Amygdala (tissue), 56 donors: ENCODE measurements around the gene SLC38A10.
A peak's percentile ranks its signal among the peaks of the same experiment; 100 is the strongest.

Experiments
- DNase-seq, 56 donors: peaks; one replicate each; lab custom pipeline; 2025; lab: John Stamatoyannopoulos, UW

Gene SLC38A10

DNA sequence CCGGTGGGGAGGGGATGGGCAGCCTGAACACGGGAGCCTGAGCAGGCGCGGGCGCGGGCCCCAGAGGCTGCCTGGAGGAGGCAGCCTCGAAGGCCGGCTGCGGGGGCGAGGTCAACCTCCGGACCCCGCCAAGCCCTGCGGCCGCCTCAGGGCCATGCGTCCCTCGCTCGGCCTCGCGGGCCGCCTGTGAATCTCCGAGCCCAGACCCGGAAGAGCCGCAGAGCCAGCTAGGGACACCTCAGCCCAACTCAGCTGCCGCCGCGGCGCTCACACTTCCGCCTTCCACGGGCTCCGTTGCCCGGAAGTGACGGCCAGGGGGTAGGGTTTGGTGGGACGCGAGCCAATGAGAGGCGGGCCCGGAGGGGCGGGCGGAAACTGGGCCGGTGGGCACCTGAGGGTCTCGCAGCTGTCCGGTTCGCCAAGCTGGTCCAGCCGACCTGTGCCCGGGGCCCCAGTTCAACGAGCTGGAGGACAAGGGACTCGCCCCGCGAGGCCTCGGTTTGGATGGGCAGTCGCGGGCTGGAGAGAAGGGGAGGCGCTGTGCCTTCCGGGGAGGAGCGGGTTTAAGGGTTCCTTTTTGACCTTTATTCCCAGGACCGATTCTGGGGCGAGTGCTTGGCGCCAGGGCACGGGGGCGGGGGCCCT lies at the start of gene SLC38A10:
Gene SLC38A10 (minus strand): TSS at position 277 of the 645 bp plus-strand sequence. CDS start 386 bp downstream, outside the sequence.
- peak; percentile 36 to 94 (median 83) for DNase-seq

DNA sequence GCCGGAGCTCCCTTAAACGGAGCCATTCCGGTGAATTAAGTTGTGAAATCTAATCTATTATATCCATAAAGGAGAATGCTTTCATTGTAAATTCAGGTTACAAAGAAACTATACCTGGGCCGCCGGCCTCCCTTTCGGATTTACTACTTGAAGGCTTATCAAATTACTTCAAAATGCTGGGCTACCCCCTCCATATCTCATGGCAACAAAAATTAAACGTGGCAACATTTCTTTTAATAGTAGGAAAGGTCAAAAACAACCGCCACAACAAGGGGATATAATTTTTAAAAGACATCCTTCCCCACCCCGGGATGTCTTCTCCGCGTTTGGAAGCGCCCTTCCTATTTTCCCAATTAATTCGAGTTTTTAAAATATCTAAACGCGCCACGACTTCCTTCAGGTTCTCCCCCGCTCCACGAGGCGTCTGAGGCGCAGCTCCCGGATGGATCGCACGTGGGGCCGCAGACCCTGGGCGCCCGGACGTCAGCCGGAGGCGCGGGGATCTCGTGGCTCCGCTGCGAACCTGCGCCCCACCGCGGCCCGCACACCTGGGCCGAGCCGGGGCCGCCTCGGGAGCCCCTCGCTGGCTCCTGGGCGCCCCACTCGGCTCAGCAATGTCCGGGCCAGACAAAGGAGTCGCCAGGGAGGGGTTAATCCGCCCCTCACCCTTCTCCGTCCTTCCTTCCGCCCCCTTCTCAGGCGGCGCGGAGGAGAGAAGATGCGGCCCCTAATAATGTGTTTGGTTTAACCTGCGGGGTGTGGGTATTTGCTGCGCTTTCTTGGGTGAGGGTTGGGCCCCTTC lies 47.4 kb upstream of the SLC38A10 start:
- DNase-seq: peak in 2 of 56 donors; percentile 39 to 45

DNA sequence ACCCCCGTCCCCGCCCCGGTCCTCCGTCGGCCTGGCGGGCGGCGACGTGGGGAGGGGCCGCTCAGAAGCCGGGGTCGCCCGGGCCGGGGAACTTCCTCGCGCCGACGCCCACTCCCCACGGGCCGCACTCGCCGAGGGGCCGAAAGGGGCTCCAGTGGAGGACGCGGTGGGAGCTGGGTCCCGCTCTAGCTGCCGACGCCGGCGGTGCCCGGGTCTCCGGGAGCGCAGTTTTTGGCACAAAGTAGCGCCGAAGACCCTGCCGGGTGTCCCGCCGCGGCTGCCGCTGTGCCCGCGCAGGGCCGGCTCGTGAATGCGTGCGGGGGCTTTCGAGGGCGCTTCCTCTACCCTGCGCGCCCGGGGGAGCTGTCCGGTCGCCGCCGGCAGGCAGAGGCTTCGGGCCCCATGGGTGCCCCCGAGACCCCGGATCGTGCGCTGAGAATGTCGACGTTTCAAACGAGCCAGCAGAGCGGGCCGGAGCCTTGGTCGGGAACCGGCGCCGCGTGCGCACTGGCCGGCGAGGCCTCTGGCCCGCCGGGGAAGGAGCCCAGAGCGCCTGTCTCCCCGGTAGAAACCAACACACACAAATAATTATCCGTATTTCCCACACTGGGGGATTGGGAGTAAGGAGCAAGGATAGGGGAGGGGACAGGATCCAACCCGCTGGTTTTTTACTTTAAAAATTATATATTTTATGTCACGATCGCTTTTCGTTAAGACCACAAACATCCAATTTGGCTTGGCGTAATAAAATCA lies 46.6 kb upstream of the SLC38A10 start:
- peak in 2 of 56 donors; percentile 20 to 30 for DNase-seq

DNA sequence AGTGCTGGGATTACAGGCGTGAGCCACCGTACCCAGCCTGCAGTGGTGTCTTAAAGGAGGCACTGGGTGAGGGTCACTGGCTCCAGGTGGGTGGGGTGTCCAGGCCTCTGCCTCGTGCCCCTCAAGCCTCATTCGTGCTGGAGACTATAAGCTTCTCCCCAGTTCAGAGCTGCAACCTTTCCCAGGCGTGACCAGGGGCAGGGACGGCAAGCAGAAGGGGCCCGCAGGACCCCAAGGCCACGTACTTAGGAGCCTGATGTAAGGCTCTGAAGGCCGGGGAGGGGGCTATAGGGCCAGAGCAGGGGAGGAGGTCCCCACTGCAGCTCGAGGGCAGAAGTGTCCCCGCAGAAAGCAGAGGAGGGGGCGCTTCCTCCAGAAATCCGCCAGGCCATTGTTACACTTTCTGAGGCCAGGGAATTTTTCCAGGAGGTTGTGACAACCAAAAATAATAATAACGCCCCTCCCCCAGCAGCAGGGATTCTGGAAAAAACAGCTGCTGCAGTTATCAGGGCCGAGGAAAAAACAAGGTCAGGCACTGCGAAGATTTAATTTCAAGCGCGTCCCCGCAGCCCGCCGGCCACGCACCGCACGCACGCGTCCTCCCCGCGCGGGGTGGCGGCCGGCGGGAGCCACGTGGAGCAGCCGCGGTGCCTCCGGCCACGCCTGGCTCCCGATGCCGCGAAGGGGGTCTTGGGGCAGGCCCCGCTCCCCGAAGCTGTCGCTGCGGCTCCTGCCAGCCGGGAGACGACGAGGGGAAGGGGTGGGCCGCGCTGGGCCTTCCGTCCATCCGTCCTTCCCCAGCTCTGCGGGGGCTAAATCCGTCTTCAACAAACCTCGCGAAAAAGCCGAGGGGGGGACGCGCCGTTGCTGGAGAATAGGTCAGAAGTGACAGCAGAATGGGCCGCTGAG lies 45.8 kb upstream of the SLC38A10 start:
- peak in 2 of 56 donors; percentile 14 to 20 for DNase-seq

DNA sequence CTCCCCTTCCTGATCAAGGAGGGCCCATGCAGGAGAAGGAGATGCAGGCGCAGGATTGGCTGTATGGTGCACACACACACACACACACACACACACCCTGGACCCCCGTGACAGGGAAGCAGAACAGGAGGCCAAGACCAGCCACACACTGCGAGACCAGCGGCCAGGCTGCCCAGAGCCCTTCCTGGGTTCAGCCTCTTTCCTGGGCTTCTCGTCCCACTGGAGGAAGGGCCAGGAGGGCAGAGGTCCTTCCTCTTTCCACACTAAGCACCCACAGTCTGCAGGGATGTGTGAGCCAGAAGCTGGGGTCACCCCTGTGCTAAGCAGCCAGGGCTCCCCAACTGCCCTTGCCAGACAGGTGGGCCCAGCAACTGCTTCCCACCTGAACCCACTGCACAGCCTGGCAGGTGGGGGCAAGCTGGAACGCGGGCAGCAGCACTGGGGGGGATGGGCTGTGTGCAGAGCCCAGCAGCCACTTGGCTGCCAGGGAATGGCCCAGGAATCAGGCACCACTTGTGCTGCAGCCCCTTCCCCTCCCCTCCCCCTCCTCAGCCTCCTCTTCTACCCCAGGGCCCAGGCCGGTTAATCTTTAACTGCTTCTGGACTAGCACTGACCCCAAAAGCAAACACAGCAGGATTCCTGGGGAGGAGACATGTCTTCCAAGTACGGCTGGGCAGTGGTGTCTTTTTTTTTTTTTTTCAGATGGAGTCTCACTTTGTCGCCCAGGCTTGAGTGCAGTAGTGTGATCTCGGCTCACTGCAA lies 44.6 kb upstream of the SLC38A10 start:
- DNase-seq: no peak

DNA sequence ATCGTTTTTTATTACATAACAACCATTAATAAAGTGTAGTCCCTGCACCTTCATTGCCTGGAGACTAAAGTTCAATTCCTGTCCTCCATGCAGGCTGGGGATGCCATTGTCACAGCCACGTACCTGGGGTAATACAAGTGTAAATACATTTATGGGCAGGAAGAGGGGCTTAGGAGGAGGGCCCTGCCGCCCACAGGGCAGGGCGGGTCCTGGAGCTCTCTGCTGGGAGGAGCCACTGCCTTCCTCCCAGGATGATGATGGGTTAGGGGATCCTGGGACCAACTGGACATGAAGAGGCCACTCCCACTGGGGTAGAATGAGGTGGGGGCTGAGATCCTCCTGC lies 44.1 kb upstream of the SLC38A10 start:
- no peak for DNase-seq

DNA sequence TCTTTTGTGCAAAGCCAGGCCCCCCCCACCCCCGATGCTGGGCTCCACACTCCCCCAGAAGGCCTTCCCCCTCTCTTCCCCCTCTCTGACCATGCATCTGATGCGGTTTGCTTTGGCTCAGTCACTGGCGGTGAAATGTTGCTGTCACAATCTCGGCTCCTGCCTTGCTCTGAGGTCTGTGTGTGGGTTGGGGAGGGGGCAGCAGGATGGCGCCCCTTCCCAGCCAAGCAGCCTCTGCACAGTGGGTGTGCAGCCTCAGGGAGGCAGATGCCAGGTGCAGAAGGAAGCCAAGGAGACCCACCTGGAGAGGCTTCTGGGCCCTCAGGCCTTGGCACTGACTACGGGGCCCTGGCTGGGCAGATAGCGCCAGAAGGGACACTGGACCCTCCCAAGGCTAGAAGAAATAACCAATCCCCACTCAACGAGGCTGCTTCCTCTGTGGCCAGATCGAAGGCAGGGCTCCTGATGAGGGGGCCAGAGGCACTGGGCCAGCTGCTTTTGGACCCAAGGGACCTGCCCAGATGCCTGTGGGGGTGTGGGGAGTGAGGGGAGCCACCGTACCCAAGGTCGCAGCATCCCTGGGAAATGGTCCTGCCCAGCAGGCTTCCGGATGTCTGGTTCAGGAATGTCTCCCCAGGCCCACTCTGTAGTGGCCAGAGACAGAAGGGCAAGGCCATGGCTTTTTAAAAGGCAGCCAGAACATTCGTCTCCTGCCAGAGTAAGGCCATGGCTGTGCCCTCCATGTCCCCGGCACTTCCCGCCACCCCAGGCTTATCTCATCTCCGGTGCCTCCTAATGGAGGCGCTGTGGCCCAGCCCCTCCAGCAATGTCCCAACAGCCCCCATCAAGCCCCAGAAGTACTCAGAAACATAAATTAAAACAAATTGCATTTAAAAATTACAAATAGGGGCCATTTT lies 43.4 kb upstream of the SLC38A10 start:
- DNase-seq: no peak

DNA sequence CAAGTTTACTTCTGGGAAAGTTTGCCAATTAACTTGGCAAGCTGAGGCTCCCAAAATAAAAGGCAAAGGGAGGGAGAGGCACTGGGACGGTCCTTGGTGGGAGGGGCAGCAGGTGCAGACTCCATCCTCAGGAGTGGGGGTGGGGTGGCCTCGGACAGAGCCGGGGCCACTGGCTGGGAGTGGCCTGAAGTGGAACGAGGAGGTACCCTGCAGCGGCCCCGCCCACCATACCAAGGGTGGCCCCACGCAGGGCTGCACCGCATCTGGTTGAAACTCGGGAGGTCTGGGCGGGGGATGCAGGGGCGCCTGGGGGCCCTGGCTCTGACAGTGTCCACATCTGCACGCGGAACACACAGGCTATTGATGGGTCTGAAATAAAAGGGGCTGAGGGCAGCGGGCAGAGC lies 42.4 kb upstream of the SLC38A10 start:
- no peak for DNase-seq

DNA sequence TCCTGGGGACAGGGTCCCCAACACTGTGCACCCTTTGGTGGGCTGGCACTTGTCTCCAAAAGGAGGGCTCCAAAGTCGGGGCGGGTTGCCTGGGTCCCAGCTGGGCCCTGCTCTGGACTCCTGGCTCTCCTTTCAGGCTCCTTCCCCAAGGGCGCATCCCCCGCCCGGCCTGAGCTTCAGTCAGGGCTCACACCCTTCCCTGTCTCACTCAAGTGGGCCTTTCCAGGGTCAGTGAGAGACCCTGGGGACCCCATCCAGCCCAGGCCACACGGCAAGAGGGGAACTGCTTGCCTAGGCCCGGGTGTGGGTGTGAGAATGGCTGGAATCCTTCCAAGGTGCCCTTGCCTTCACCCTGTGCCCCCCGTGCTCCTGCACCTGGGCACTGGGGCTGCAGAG lies 41.8 kb upstream of the SLC38A10 start:
- no peak for DNase-seq

DNA sequence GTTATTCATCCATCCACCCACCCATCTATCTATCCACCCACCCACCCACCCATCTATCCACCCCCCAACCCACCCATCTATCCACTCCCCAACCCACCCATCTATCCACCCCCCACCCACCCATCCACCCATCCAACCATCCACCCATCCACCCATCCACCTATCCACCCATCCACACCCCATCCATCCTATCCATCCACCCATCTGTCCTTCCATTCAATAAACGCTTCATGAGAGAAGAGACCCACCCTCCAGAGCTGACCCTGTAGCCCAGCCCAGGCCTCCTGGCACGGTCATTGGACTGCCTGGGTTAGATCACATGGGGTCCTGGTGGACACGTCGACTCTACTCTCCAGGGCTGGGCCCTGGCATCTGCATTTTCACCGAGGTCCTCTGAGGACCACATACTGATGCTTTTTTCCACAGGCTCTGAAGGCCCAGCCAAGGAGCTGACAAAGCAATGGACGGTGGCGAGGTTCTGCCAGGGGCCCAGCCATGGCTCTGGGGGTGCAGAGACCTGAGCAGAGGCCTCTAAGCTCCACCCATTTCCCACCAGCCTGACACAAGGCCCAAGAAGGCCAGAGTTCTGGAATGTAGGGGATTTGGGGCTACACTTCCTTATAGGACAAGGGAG lies 41.3 kb upstream of the SLC38A10 start:
- no peak for DNase-seq

DNA sequence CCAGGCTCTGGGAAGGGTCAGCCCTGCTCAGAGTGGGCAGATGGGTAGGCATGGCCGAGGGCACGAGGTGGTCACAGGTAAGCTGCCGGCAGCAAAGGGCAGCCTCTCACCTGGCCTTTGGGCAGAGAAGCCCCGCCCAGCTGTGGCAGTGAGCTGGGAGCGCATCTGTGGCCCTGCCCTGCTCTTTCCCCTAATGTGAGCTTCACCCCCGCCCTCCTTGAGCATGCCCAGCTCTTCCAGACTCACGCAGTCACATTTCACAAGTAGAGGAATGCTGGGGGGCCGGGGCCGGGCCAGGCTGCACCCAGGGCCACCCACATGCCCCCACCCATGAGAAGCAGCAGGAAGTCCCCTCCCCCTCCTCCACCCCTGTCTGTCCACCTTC lies 40.7 kb upstream of the SLC38A10 start:
- DNase-seq: no peak

DNA sequence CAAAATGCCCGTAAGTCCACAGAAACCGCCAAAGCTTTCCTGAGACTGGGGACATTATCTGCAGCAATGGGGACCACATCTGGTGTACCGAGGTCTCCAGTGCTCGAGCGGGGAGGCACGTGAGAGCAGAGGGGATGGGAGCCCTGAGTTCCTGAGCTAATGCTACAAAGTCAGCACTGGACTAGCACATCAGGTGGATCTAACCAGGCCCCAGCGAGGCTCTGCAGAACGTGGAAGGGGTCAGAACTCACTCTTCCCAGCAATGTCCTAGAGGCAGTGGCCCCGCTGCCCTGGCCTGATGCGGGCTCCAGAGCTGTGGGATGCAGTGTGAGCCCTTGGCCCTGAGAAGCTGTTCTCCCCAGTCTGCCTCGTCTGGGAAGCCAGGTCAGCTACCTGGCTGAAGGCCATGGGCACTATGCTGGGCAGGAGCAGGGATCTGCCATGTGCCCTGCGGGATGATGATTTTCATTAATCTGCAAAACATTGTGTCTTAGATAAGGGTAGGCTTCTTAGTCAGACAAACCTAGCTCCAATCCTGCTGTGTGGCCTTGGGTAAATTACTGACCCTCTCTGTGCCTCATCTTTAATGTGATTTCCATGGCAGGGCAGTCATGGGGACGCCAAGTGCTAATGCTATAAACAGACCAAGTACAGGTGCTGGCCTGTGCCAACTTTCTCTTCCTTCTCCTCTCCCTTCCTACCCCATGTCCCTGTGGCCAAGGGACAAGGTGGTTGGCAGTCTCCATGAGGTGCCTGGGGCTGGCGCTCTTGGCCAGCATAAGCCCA lies 40.1 kb upstream of the SLC38A10 start:
- no peak for DNase-seq

DNA sequence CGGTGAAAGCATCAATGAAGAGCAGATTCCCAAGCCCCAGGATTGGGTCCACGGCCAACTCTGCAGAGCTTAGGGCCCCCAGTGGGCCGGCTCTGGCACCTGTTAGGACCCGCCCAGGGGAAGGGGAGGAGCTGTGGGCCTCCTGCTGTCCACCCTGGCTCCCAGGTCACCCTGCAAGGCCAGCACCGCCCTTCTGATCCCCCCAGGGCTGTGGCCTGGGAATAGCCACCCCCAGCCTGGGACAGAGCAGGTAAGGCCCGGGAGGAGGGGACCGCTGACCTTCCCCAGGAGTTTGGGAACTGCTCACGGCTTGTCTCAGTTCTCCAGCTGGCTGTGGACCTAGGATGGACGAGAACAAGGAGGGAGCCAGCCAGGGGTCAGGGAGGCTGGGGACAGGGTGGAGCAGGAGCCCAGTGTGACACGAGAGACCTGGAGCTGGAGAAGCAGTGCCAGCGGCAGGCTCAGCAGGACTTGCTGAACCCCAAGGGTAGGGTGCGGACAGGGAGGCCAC lies 39.3 kb upstream of the SLC38A10 start:
- DNase-seq: no peak

DNA sequence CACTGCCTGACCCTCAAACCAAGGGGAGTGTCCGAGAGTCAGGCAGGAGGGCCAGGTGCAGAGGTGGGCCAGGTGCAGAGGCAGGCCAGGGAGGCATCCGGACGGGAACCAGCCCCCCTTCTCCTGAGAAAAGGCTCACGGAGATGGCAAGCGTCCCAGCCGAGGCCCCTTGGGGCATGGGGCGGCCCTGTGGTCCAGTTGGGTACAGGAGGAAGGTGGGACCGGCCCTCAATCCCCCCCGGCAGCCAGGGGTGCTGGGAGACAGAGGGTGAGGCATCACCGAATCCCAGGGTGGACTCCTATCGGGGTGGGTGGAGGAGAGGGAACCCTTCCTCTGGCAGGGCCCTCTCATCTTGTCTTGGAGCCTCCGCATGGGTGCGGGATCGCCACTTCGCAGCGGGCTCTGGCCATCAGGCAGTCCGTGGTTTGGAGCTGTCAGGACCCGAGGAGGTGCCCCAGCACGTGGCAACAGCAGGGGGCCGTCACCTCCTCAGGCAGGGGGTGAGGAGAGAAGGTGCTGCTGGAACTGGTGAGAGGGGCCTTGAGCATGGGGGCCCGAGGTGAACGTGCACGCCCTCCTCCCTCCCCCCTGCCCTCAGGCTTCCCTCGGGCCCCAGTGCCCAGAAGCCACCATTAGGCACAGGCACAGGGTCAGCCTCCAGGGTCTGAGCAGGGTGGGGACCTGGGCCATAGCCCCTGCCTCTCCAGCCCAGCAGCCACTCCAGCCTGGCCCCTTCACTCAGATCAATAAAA lies 38.7 kb upstream of the SLC38A10 start:
- DNase-seq: no peak

DNA sequence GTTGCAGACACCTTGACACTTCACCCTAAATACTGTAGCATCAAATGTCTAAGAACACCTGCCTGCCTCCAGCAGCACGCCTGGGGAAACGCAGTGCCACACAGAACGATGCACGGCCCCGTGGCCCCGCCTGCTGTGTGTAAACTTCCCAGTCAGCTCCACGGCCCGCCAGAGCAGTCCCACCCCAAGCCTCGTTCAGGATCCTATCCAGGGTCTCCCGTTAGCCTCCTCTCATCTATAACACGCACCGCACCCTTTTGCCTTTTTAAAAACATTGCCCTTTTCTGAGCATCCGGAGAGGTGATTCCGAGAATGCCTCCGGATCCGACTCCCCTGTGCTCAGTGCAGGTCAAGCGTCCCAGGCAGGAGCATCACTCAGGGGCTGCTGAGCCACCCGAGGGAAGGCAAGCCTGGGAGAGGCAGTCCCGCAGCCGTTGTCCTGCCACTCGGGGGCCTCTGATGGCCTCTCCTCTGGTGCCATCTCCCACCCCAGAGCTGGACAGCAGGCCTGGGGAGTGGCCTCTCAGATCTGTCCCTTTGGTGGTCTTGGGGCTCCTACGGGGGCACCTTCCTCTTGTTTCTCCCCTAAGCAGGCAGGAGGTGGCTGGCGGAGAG lies 37.9 kb upstream of the SLC38A10 start:
- DNase-seq: no peak
